ENCODE results near the gene TTF2. TPM values are rescaled to one million over a fixed set of nuclear protein-coding genes. Genes with fewer than 3 reads are reported as not detected.

TTF2 gene
- total RNA-seq, 1 donor from 2014 or later, result 36.1 TPM

DNA sequence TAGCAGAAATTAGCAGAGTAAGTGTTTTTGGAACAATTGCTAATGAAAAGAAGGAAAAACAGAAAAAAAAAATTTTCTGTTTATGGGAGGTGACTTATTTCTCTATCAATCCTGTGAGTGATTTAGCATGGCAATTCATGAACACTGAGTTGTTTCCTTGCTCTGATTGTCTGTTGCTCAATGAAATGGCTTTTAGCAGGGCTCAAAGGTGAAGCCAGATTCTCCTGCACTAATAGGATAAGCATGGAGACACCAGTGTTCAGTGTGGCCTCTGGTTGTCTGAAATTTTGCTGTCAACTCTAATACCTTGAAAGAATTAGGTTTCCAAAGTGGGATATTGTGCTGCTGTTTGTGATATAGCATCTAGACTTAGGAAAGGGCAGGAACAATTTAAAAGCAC is 45.6 kb downstream of the TTF2 start:
- H3K79me2 ChIP-seq (ENCODE audit: low read depth), result no peaks in the 10 kb centered on the region
- no peaks in the 10 kb centered on the region for H3K36me3 ChIP-seq
- no peak for TF ChIP-seq EZH2 (IDR thresholded peaks at IDR 0.05)
- TF ChIP-seq, protein P1, sequence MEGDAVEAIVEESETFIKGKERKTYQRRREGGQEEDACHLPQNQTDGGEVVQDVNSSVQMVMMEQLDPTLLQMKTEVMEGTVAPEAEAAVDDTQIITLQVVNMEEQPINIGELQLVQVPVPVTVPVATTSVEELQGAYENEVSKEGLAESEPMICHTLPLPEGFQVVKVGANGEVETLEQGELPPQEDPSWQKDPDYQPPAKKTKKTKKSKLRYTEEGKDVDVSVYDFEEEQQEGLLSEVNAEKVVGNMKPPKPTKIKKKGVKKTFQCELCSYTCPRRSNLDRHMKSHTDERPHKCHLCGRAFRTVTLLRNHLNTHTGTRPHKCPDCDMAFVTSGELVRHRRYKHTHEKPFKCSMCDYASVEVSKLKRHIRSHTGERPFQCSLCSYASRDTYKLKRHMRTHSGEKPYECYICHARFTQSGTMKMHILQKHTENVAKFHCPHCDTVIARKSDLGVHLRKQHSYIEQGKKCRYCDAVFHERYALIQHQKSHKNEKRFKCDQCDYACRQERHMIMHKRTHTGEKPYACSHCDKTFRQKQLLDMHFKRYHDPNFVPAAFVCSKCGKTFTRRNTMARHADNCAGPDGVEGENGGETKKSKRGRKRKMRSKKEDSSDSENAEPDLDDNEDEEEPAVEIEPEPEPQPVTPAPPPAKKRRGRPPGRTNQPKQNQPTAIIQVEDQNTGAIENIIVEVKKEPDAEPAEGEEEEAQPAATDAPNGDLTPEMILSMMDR (IDR thresholded peaks at IDR 0.05), result no peak
- TF ChIP-seq EZH2phosphoT487 (IDR thresholded peaks at IDR 0.05), result no peak
- H3K27me3 Mint-ChIP-seq (ENCODE audit: insufficient read depth, low read depth), result peaks cover 4% of the 10 kb centered on the region
- no peak overlapping the region for H2AFZ ChIP-seq (replicated peaks)
- no peak overlapping the region for H3K27ac Mint-ChIP-seq
- no peak overlapping the region for H3K9ac ChIP-seq
- no peaks in the 10 kb centered on the region for H3K4me1 Mint-ChIP-seq
- no peaks in the 10 kb centered on the region for H3K9me3 ChIP-seq (ENCODE audit: low read depth)
- H3K4me2 ChIP-seq, result no peak overlapping the region
- H3K9me3 Mint-ChIP-seq, result no peaks in the 10 kb centered on the region
- H3F3A ChIP-seq (ENCODE audit: low read depth), result no peaks in the 10 kb centered on the region
- H3K36me3 Mint-ChIP-seq, result peaks cover 49% of the 10 kb centered on the region
- H3K4me1 ChIP-seq, result no peaks in the 10 kb centered on the region
- no peaks in the 10 kb centered on the region for H3K27me3 ChIP-seq
- no peak overlapping the region for H3K4me3 Mint-ChIP-seq
- no peak overlapping the region for H3K4me3 ChIP-seq
- no peak for DNase-seq (ENCODE audit: low spot score)
- H4K20me1 ChIP-seq (ENCODE audit: low read depth), result no peaks in the 10 kb centered on the region
- no peak overlapping the region for H3K27ac ChIP-seq

DNA sequence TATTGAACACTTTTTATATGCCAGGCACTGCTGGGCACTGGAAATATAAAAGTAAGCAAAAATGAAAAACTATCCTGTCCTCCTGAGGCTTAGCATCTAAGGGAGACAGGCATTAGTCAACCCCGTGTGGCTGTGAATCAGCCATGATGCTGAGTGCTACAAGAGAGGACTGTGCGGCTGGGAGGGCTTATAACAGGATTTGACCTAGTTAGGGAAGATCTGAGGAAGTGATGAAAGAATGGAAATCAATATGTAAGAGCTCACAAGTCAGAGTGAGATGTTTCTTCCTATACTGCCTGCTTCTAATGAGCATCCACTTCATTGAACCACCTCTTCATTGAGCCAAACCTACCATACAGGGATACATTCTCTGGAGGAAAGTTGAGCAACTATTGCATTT is 46.4 kb downstream of the TTF2 start:
- Mint-ChIP-seq H3K4me3 (no peak overlapping the region), H3K9me3 (no peaks in the 10 kb centered on the region), H3K4me1 (no peaks in the 10 kb centered on the region), H3K27me3 (ENCODE audit: insufficient read depth, low read depth) (peaks cover 4% of the 10 kb centered on the region), H3K27ac (no peak overlapping the region), H3K36me3 (peaks cover 52% of the 10 kb centered on the region)
- H2AFZ ChIP-seq (replicated peaks), result no peak overlapping the region
- H3K27ac ChIP-seq, result no peak overlapping the region
- no peaks in the 10 kb centered on the region for H4K20me1 ChIP-seq (ENCODE audit: low read depth)
- no peak overlapping the region for H3K9ac ChIP-seq
- H3K36me3 ChIP-seq, result peaks cover 4% of the 10 kb centered on the region
- no peaks in the 10 kb centered on the region for H3K79me2 ChIP-seq (ENCODE audit: low read depth)
- no peaks in the 10 kb centered on the region for H3K27me3 ChIP-seq
- no peaks in the 10 kb centered on the region for H3F3A ChIP-seq (ENCODE audit: low read depth)
- H3K4me2 ChIP-seq, result no peak overlapping the region
- TF ChIP-seq EZH2phosphoT487 (IDR thresholded peaks at IDR 0.05) (no peak), EZH2 (IDR thresholded peaks at IDR 0.05) (no peak)
- TF ChIP-seq, protein P1 (IDR thresholded peaks at IDR 0.05), result no peak
- no peaks in the 10 kb centered on the region for H3K4me1 ChIP-seq
- H3K4me3 ChIP-seq, result no peak overlapping the region
- DNase-seq (ENCODE audit: low spot score), result no peak
- no peaks in the 10 kb centered on the region for H3K9me3 ChIP-seq (ENCODE audit: low read depth)

GRCh38 chr1:117107364-117107763 is 47.2 kb downstream of the TTF2 start:
- Histone ChIP-seq H3K36me3 (peaks cover 4% of the 10 kb centered on the region), H3K79me2 (ENCODE audit: low read depth) (no peaks in the 10 kb centered on the region), H3K27me3 (no peaks in the 10 kb centered on the region), H3K9me3 (ENCODE audit: low read depth) (no peaks in the 10 kb centered on the region), H3K27ac (no peak overlapping the region), H3F3A (ENCODE audit: low read depth) (no peaks in the 10 kb centered on the region), H3K4me1 (no peaks in the 10 kb centered on the region), H3K4me2 (no peak overlapping the region), H3K9ac (no peak overlapping the region), H2AFZ (replicated peaks) (no peak overlapping the region), H3K4me3 (no peak overlapping the region), H4K20me1 (ENCODE audit: low read depth) (no peaks in the 10 kb centered on the region)
- peaks cover 2% of the 10 kb centered on the region for H3K27me3 Mint-ChIP-seq (ENCODE audit: insufficient read depth, low read depth)
- no peak for DNase-seq (ENCODE audit: low spot score)
- no peak for TF ChIP-seq EZH2 (IDR thresholded peaks at IDR 0.05)
- TF ChIP-seq, protein P1 (IDR thresholded peaks at IDR 0.05), result no peak
- TF ChIP-seq EZH2phosphoT487 (IDR thresholded peaks at IDR 0.05), result no peak
- H3K9me3 Mint-ChIP-seq, result no peaks in the 10 kb centered on the region
- no peak overlapping the region for H3K4me3 Mint-ChIP-seq
- no peak overlapping the region for H3K27ac Mint-ChIP-seq
- peaks cover 53% of the 10 kb centered on the region for H3K36me3 Mint-ChIP-seq
- peaks cover 2% of the 10 kb centered on the region for H3K4me1 Mint-ChIP-seq
